Measurements from ENCODE around the gene NEAT1.
A peak's percentile ranks its signal among the peaks of the same experiment; 100 is the strongest.

NEAT1 gene

GRCh38 chr11:65382804-65383368 lies 39.7 kb upstream of the NEAT1 start:
- H3K4me3 Mint-ChIP-seq = peak overlapping the region; percentile 91
- H3K9me3 Mint-ChIP-seq (ENCODE audit: low read depth) = no peaks in the 10 kb centered on the region
- peak overlapping the region; percentile 98 for H3K27ac Mint-ChIP-seq
- H3K36me3 Mint-ChIP-seq = no peaks in the 10 kb centered on the region
- peaks cover 45% of the 10 kb centered on the region for H3K4me1 Mint-ChIP-seq (ENCODE audit: low read depth)
- no peaks in the 10 kb centered on the region for H3K27me3 Mint-ChIP-seq

GRCh38 chr11:65383778-65384177 lies 38.8 kb upstream of the NEAT1 start:
- Mint-ChIP-seq H3K4me1 (ENCODE audit: low read depth) (peaks cover 54% of the 10 kb centered on the region), H3K27me3 (no peaks in the 10 kb centered on the region), H3K4me3 (peak overlapping the region; percentile 93), H3K36me3 (peaks cover under 1% of the 10 kb centered on the region), H3K27ac (peak overlapping the region; percentile 98), H3K9me3 (ENCODE audit: low read depth) (no peaks in the 10 kb centered on the region)

- peak overlapping the region; percentile 98 for H3K27ac Mint-ChIP-seq
- no peaks in the 10 kb centered on the region for H3K27me3 Mint-ChIP-seq
- H3K9me3 Mint-ChIP-seq (ENCODE audit: low read depth) = no peaks in the 10 kb centered on the region
- peaks cover 2% of the 10 kb centered on the region for H3K36me3 Mint-ChIP-seq
- H3K4me1 Mint-ChIP-seq (ENCODE audit: low read depth) = peaks cover 57% of the 10 kb centered on the region
- H3K4me3 Mint-ChIP-seq = peak overlapping the region; percentile 93
These were observed 38.2 kb upstream of the NEAT1 start for GRCh38 chr11:65384301-65384889.

GRCh38 chr11:65386307-65387140 lies 36.1 kb upstream of the NEAT1 start, which contains the start of gene FRMD8:
FRMD8 (plus strand) TSS chr11:65386637; CDS start chr11:65387037, 400 bp downstream.
- peak within 1 kb of the TSS; percentile 98 for H3K27ac Mint-ChIP-seq
- H3K9me3 Mint-ChIP-seq (ENCODE audit: low read depth) = no peaks in the 10 kb centered on the region
- no peaks in the 10 kb centered on the region for H3K27me3 Mint-ChIP-seq
- peak within 1 kb of the TSS; percentile 93 for H3K4me3 Mint-ChIP-seq
- peaks cover 62% of the 10 kb centered on the region for H3K4me1 Mint-ChIP-seq (ENCODE audit: low read depth)
- peaks cover 2% of the 10 kb centered on the region for H3K36me3 Mint-ChIP-seq

- peaks cover 2% of the 10 kb centered on the region for H3K36me3 Mint-ChIP-seq
- H3K27me3 Mint-ChIP-seq = no peaks in the 10 kb centered on the region
- H3K4me3 Mint-ChIP-seq = peak overlapping the region; percentile 93
- H3K27ac Mint-ChIP-seq = peak overlapping the region; percentile 83
- H3K9me3 Mint-ChIP-seq (ENCODE audit: low read depth) = no peaks in the 10 kb centered on the region
- peaks cover 50% of the 10 kb centered on the region for H3K4me1 Mint-ChIP-seq (ENCODE audit: low read depth)
These were observed 33.9 kb upstream of the NEAT1 start for GRCh38 chr11:65388731-65389130.

- Mint-ChIP-seq H3K27me3 (no peaks in the 10 kb centered on the region), H3K4me1 (ENCODE audit: low read depth) (peaks cover 43% of the 10 kb centered on the region), H3K27ac (no peak overlapping the region), H3K4me3 (peak overlapping the region; percentile 93), H3K36me3 (peaks cover 2% of the 10 kb centered on the region), H3K9me3 (ENCODE audit: low read depth) (no peaks in the 10 kb centered on the region)
These were observed 33.2 kb upstream of the NEAT1 start for GRCh38 chr11:65389294-65389980.

GRCh38 chr11:65390099-65390941 lies 32.3 kb upstream of the NEAT1 start:
- no peaks in the 10 kb centered on the region for H3K27me3 Mint-ChIP-seq

GRCh38 chr11:65390996-65391395 lies 31.6 kb upstream of the NEAT1 start:
- Mint-ChIP-seq H3K27ac (no peak overlapping the region), H3K36me3 (peaks cover 2% of the 10 kb centered on the region), H3K27me3 (no peaks in the 10 kb centered on the region), H3K4me3 (no peak overlapping the region), H3K4me1 (ENCODE audit: low read depth) (peaks cover 29% of the 10 kb centered on the region), H3K9me3 (ENCODE audit: low read depth) (no peaks in the 10 kb centered on the region)

More at GRCh38 chr11:65390099-65390941, 32.3 kb upstream of the NEAT1 start:
- Mint-ChIP-seq H3K27ac (no peak overlapping the region), H3K36me3 (peaks cover 2% of the 10 kb centered on the region), H3K9me3 (ENCODE audit: low read depth) (no peaks in the 10 kb centered on the region), H3K4me3 (peak overlapping the region; percentile 49), H3K4me1 (ENCODE audit: low read depth) (peaks cover 34% of the 10 kb centered on the region)

GRCh38 chr11:65392186-65392829 lies 30.3 kb upstream of the NEAT1 start:
- peaks cover 25% of the 10 kb centered on the region for H3K4me1 Mint-ChIP-seq (ENCODE audit: low read depth)
- H3K4me3 Mint-ChIP-seq = no peak overlapping the region
- no peak overlapping the region for H3K27ac Mint-ChIP-seq
- H3K9me3 Mint-ChIP-seq (ENCODE audit: low read depth) = no peaks in the 10 kb centered on the region
- peaks cover 2% of the 10 kb centered on the region for H3K36me3 Mint-ChIP-seq
- H3K27me3 Mint-ChIP-seq = no peaks in the 10 kb centered on the region

GRCh38 chr11:65392899-65393298 lies 29.7 kb upstream of the NEAT1 start:
- Mint-ChIP-seq H3K36me3 (peaks cover 2% of the 10 kb centered on the region), H3K4me1 (ENCODE audit: low read depth) (peaks cover 25% of the 10 kb centered on the region), H3K9me3 (ENCODE audit: low read depth) (no peaks in the 10 kb centered on the region), H3K27me3 (no peaks in the 10 kb centered on the region), H3K27ac (no peak overlapping the region), H3K4me3 (no peak overlapping the region)

- Mint-ChIP-seq H3K9me3 (ENCODE audit: low read depth) (no peaks in the 10 kb centered on the region), H3K4me3 (no peak overlapping the region), H3K27ac (no peak overlapping the region), H3K4me1 (ENCODE audit: low read depth) (peaks cover 18% of the 10 kb centered on the region), H3K36me3 (peaks cover 2% of the 10 kb centered on the region), H3K27me3 (no peaks in the 10 kb centered on the region)
These were observed 29.0 kb upstream of the NEAT1 start for GRCh38 chr11:65393513-65394079.

GRCh38 chr11:65394125-65394536 lies 28.5 kb upstream of the NEAT1 start:
- Mint-ChIP-seq H3K27me3 (no peaks in the 10 kb centered on the region), H3K4me3 (no peak overlapping the region), H3K4me1 (ENCODE audit: low read depth) (peaks cover 13% of the 10 kb centered on the region), H3K27ac (no peak overlapping the region), H3K9me3 (ENCODE audit: low read depth) (no peaks in the 10 kb centered on the region), H3K36me3 (no peaks in the 10 kb centered on the region)

GRCh38 chr11:65395961-65396530 lies 26.6 kb upstream of the NEAT1 start:
- Mint-ChIP-seq H3K27ac (no peak overlapping the region), H3K4me3 (no peak overlapping the region), H3K36me3 (no peaks in the 10 kb centered on the region), H3K9me3 (ENCODE audit: low read depth) (no peaks in the 10 kb centered on the region), H3K4me1 (ENCODE audit: low read depth) (peaks cover 6% of the 10 kb centered on the region), H3K27me3 (no peaks in the 10 kb centered on the region)
